ENCODE results near the gene BRICD5.

BRICD5 gene

GRCh38 chr16:2256531-2257140 is 46.0 kb upstream of the BRICD5 start:
- Histone ChIP-seq H4K8ac (ENCODE audit: low read depth, low read length) (no peak overlapping the region), H3K14ac (ENCODE audit: low read length) (no peak overlapping the region), H2BK5ac (ENCODE audit: low read length) (no peak overlapping the region), H3K27ac (replicated peaks; ENCODE audit: low read length) (no peak overlapping the region), H2AFZ (ENCODE audit: low read length) (no peak overlapping the region), H3K36me3 (replicated peaks in 1 of 2; ENCODE audit: control insufficient read depth in 2 of 2, insufficient read depth in 2 of 2, low read length in 2 of 2) (peaks cover 55 to 96% of the 10 kb centered on the region in 2 donors), H3K18ac (ENCODE audit: low read length) (no peak overlapping the region), H3K4me1 (ENCODE audit: control insufficient read depth in 2 of 2, insufficient read depth in 1 of 2, low read depth in 1 of 2, low read length in 2 of 2) (peaks cover 5 to 7% of the 10 kb centered on the region in 2 donors), H2AK5ac (ENCODE audit: low read depth, low read length) (no peak overlapping the region), H3K27me3 (ENCODE audit: control insufficient read depth in 3 of 3, insufficient read depth in 3 of 3, low read depth in 1 of 3, low read length in 3 of 3) (no peaks in the 10 kb centered on the region), H3K23ac (ENCODE audit: low read depth, low read length, poor library complexity) (no peak overlapping the region), H2BK120ac (ENCODE audit: low read depth, low read length) (no peak overlapping the region), H3K9me3 (replicated peaks in 1 of 2; ENCODE audit: control insufficient read depth in 2 of 2, insufficient read depth in 1 of 2, low read depth in 1 of 2, low read length in 2 of 2) (no peaks in the 10 kb centered on the region), H3K4me3 (ENCODE audit: low read length in 2 of 2) (peak overlapping the region in 1 of 2 donors; percentile 20), H2BK12ac (ENCODE audit: low read length) (no peak overlapping the region), H2BK15ac (ENCODE audit: low read length) (no peak overlapping the region), H4K91ac (ENCODE audit: low read depth, low read length, poor library complexity) (no peak overlapping the region), H3K9ac (ENCODE audit: low read depth, low read length, poor library complexity) (no peak overlapping the region), H3K4ac (ENCODE audit: low read length) (no peak overlapping the region), H3K4me2 (ENCODE audit: insufficient read depth, low read length, poor library complexity, severe bottlenecking) (no peak overlapping the region), H3K79me1 (ENCODE audit: low read depth, low read length) (peaks cover 8% of the 10 kb centered on the region)
- DNase-seq (ENCODE audit: low spot score), result no peak
- no CpG with 5 or more reads among the region's 12 CpGs for WGBS, 2 donors (ENCODE audit: extremely low coverage in 2 of 2, insufficient read length in 2 of 2, insufficient replicate concordance in 1 of 2)

GRCh38 chr16:2253293-2253692 is 42.6 kb upstream of the BRICD5 start:
- Histone ChIP-seq H3K9me3 (replicated peaks in 1 of 2; ENCODE audit: control insufficient read depth in 2 of 2, insufficient read depth in 1 of 2, low read depth in 1 of 2, low read length in 2 of 2) (no peaks in the 10 kb centered on the region), H3K4ac (ENCODE audit: low read length) (no peak overlapping the region), H2BK5ac (ENCODE audit: low read length) (no peak overlapping the region), H3K4me1 (ENCODE audit: control insufficient read depth in 2 of 2, insufficient read depth in 1 of 2, low read depth in 1 of 2, low read length in 2 of 2) (peaks cover 9 to 11% of the 10 kb centered on the region in 2 donors), H3K4me2 (ENCODE audit: insufficient read depth, low read length, poor library complexity, severe bottlenecking) (no peak overlapping the region), H2BK12ac (ENCODE audit: low read length) (no peak overlapping the region), H2BK15ac (ENCODE audit: low read length) (no peak overlapping the region), H3K23ac (ENCODE audit: low read depth, low read length, poor library complexity) (no peak overlapping the region), H3K27me3 (ENCODE audit: control insufficient read depth in 3 of 3, insufficient read depth in 3 of 3, low read depth in 1 of 3, low read length in 3 of 3) (no peaks in the 10 kb centered on the region), H3K14ac (ENCODE audit: low read length) (no peak overlapping the region), H3K27ac (replicated peaks; ENCODE audit: low read length) (no peak overlapping the region), H2BK120ac (ENCODE audit: low read depth, low read length) (no peak overlapping the region), H3K4me3 (ENCODE audit: low read length in 2 of 2) (no peak overlapping the region), H4K8ac (ENCODE audit: low read depth, low read length) (no peak overlapping the region), H3K18ac (ENCODE audit: low read length) (no peak overlapping the region), H2AFZ (ENCODE audit: low read length) (no peak overlapping the region), H2AK5ac (ENCODE audit: low read depth, low read length) (no peak overlapping the region), H3K79me1 (ENCODE audit: low read depth, low read length) (peaks cover 10% of the 10 kb centered on the region), H4K91ac (ENCODE audit: low read depth, low read length, poor library complexity) (no peak overlapping the region), H3K36me3 (replicated peaks in 1 of 2; ENCODE audit: control insufficient read depth in 2 of 2, insufficient read depth in 2 of 2, low read length in 2 of 2) (peaks cover 46 to 77% of the 10 kb centered on the region in 2 donors), H3K9ac (ENCODE audit: low read depth, low read length, poor library complexity) (no peak overlapping the region)
- no CpG with 5 or more reads among the region's 11 CpGs for WGBS, 2 donors (ENCODE audit: extremely low coverage in 2 of 2, insufficient read length in 2 of 2, insufficient replicate concordance in 1 of 2)
- DNase-seq (ENCODE audit: low spot score), result no peak

- Histone ChIP-seq H3K18ac (ENCODE audit: low read length) (no peak overlapping the region), H2BK12ac (ENCODE audit: low read length) (no peak overlapping the region), H3K4me1 (ENCODE audit: control insufficient read depth in 2 of 2, insufficient read depth in 1 of 2, low read depth in 1 of 2, low read length in 2 of 2) (peaks cover 9 to 11% of the 10 kb centered on the region in 2 donors), H3K4me2 (ENCODE audit: insufficient read depth, low read length, poor library complexity, severe bottlenecking) (no peak overlapping the region), H2BK15ac (ENCODE audit: low read length) (no peak overlapping the region), H3K4me3 (ENCODE audit: low read length in 2 of 2) (no peak overlapping the region), H3K4ac (ENCODE audit: low read length) (no peak overlapping the region), H4K8ac (ENCODE audit: low read depth, low read length) (no peak overlapping the region), H3K23ac (ENCODE audit: low read depth, low read length, poor library complexity) (no peak overlapping the region), H2AFZ (ENCODE audit: low read length) (no peak overlapping the region), H3K9me3 (replicated peaks in 1 of 2; ENCODE audit: control insufficient read depth in 2 of 2, insufficient read depth in 1 of 2, low read depth in 1 of 2, low read length in 2 of 2) (no peaks in the 10 kb centered on the region), H3K27ac (replicated peaks; ENCODE audit: low read length) (no peak overlapping the region), H3K14ac (ENCODE audit: low read length) (no peak overlapping the region), H3K79me1 (ENCODE audit: low read depth, low read length) (peaks cover 9% of the 10 kb centered on the region), H4K91ac (ENCODE audit: low read depth, low read length, poor library complexity) (no peak overlapping the region), H3K36me3 (replicated peaks in 1 of 2; ENCODE audit: control insufficient read depth in 2 of 2, insufficient read depth in 2 of 2, low read length in 2 of 2) (peaks cover 44 to 75% of the 10 kb centered on the region in 2 donors), H3K9ac (ENCODE audit: low read depth, low read length, poor library complexity) (no peak overlapping the region), H2BK5ac (ENCODE audit: low read length) (no peak overlapping the region), H2BK120ac (ENCODE audit: low read depth, low read length) (no peak overlapping the region), H3K27me3 (ENCODE audit: control insufficient read depth in 3 of 3, insufficient read depth in 3 of 3, low read depth in 1 of 3, low read length in 3 of 3) (no peaks in the 10 kb centered on the region), H2AK5ac (ENCODE audit: low read depth, low read length) (no peak overlapping the region)
- WGBS, 2 donors (ENCODE audit: extremely low coverage in 2 of 2, insufficient read length in 2 of 2, insufficient replicate concordance in 1 of 2), result no CpG with 5 or more reads among the region's 7 CpGs
- no peak for DNase-seq (ENCODE audit: low spot score)
Measured at GRCh38 chr16:2252806-2253148, 42.1 kb upstream of the BRICD5 start.

GRCh38 chr16:2251296-2252111 is 40.8 kb upstream of the BRICD5 start, which contains the start of gene ECI1:
TSS of gene ECI1 (minus strand) at chr16:2251587. CDS start at chr16:2251566, 21 bp downstream.
- no peak within 1 kb of the TSS for H4K8ac ChIP-seq (ENCODE audit: low read depth, low read length)
- H4K91ac ChIP-seq (ENCODE audit: low read depth, low read length, poor library complexity), result no peak within 1 kb of the TSS
- H3K18ac ChIP-seq (ENCODE audit: low read length), result peak within 1 kb of the TSS; percentile 93
- H3K27ac ChIP-seq (replicated peaks; ENCODE audit: low read length), result peak within 1 kb of the TSS; percentile 83
- H3K27me3 ChIP-seq (ENCODE audit: control insufficient read depth in 3 of 3, insufficient read depth in 3 of 3, low read depth in 1 of 3, low read length in 3 of 3), result no peaks in the 10 kb centered on the region
- H3K23ac ChIP-seq (ENCODE audit: low read depth, low read length, poor library complexity), result peak within 1 kb of the TSS; percentile 94
- peak within 1 kb of the TSS; percentile 66 for H3K4me2 ChIP-seq (ENCODE audit: insufficient read depth, low read length, poor library complexity, severe bottlenecking)
- H3K9me3 ChIP-seq (replicated peaks in 1 of 2; ENCODE audit: control insufficient read depth in 2 of 2, insufficient read depth in 1 of 2, low read depth in 1 of 2, low read length in 2 of 2), result no peaks in the 10 kb centered on the region
- H2AFZ ChIP-seq (ENCODE audit: low read length), result peak within 1 kb of the TSS; percentile 93
- peaks cover 7% of the 10 kb centered on the region for H3K79me1 ChIP-seq (ENCODE audit: low read depth, low read length)
- DNase-seq (ENCODE audit: low spot score), result peak; percentile 87
- peaks cover 34 to 75% of the 10 kb centered on the region in 2 donors for H3K36me3 ChIP-seq (replicated peaks in 1 of 2; ENCODE audit: control insufficient read depth in 2 of 2, insufficient read depth in 2 of 2, low read length in 2 of 2)
- no peak within 1 kb of the TSS for H3K14ac ChIP-seq (ENCODE audit: low read length)
- H3K4ac ChIP-seq (ENCODE audit: low read length), result no peak within 1 kb of the TSS
- H2AK5ac ChIP-seq (ENCODE audit: low read depth, low read length), result peak within 1 kb of the TSS; percentile 60
- H2BK120ac ChIP-seq (ENCODE audit: low read depth, low read length), result no peak within 1 kb of the TSS
- peak within 1 kb of the TSS; percentile 74 to 89 for H3K4me3 ChIP-seq (ENCODE audit: low read length in 2 of 2)
- peak within 1 kb of the TSS; percentile 81 for H3K9ac ChIP-seq (ENCODE audit: low read depth, low read length, poor library complexity)
- H3K4me1 ChIP-seq (ENCODE audit: control insufficient read depth in 2 of 2, insufficient read depth in 1 of 2, low read depth in 1 of 2, low read length in 2 of 2), result peaks cover 9 to 11% of the 10 kb centered on the region in 2 donors
- no peak within 1 kb of the TSS for H2BK12ac ChIP-seq (ENCODE audit: low read length)
- peak within 1 kb of the TSS; percentile 37 for H2BK15ac ChIP-seq (ENCODE audit: low read length)
- no CpG with 5 or more reads among the region's 88 CpGs for WGBS, 2 donors (ENCODE audit: extremely low coverage in 2 of 2, insufficient read length in 2 of 2, insufficient replicate concordance in 1 of 2)
- peak within 1 kb of the TSS; percentile 95 for H2BK5ac ChIP-seq (ENCODE audit: low read length)
